Stomach smooth muscle (tissue), 2 donors: ENCODE data around the gene CDHR5.

Source experiments
- H3K27ac ChIP-seq: one replicate; pipeline ENCODE4 v1.7.0; 2013; ENCODE audit warnings: mild to moderate bottlenecking, low read length, inconsistent platforms
- H3K27me3 ChIP-seq, 2 donors: one replicate each; pipeline ENCODE4 v1.7.0; 2013; ENCODE audit warnings: low read length in 2 of 2; ENCODE audit not compliant: insufficient read depth in 2 of 2, control insufficient read depth in 1 of 2
- H3K36me3 ChIP-seq, 2 donors: one replicate each; pipeline ENCODE4 v1.7.0; 2013; ENCODE audit warnings: low read length in 2 of 2; ENCODE audit not compliant: control insufficient read depth in 2 of 2, insufficient read depth in 2 of 2
- H3K4me1 ChIP-seq: one replicate; pipeline ENCODE4 v1.7.0; 2013; ENCODE audit warnings: low read length; ENCODE audit not compliant: control insufficient read depth, insufficient read depth
- H3K4me3 ChIP-seq, 2 donors: one replicate each; pipeline ENCODE4 v1.7.0; 2013; ENCODE audit warnings: low read length in 2 of 2
- H3K9ac ChIP-seq, 2 donors: one replicate each; pipeline ENCODE4 v1.7.0; 2013; ENCODE audit warnings: low read length in 2 of 2, mild to moderate bottlenecking in 1 of 2
- H3K9me3 ChIP-seq, 2 donors: one replicate each; pipeline ENCODE4 v1.7.0; 2013; ENCODE audit warnings: low read length in 2 of 2; ENCODE audit not compliant: control insufficient read depth in 2 of 2
- donor health status: healthy.
- donor health status: Pancreatic carcinoma.

CDHR5 gene

DNA sequence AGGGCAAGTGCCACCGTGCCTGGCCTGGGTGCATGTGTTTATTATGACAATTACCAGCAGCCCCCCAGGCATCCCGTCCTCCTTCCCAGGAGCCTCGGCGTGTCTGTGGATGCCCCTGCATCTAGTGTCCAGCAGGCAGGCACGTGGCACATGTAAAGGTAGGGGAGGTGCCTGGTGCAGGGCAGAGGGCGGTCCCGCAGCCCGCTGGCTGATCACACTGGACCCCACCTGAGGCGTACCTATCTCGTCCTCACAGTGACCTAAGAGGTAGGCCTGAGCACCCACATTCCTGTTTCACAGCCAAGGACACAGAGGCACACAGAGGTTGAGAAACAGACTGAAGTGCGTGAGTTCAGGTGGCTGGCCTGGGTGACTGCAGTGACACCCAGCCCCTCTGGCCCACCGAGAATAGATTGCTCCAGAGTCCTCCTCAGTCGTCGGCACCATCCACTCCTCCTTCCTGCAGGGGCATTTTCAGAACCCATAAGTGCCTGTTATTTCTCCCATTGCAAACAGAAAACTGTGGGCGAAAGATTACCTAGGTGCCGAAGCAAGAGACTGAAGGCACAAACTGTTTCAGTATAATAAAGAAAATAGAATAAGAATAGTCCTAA, 51.5 kb downstream of the CDHR5 start:
- Histone ChIP-seq H3K4me3 (no peak overlapping the region), H3K27ac (no peak overlapping the region), H3K27me3 (peaks cover 0 to 2% of the 10 kb centered on the region in 2 donors), H3K9ac (no peak overlapping the region), H3K36me3 (no peaks in the 10 kb centered on the region), H3K9me3 (no peaks in the 10 kb centered on the region), H3K4me1 (peaks cover 33% of the 10 kb centered on the region)

DNA sequence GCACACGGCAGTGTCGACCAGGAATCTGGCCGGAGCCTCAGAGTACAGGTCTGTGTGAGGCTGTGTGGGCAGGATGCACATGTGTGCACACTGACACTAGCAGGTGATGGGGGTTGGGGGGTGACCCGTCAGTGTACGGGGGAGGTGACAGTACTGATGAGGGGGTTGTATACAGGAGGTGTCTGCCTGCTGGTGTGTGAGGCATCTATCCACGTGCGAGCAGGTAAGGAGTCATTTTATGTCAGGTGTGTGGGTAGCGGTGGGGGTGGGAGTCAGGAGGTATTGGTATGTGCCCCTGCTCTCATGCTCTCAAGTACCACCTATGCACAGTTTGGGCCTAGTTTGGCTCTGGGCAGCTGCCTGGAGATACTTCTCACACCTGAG, 53.0 kb downstream of the CDHR5 start:
- peaks cover 30% of the 10 kb centered on the region for H3K4me1 ChIP-seq
- H3K9ac ChIP-seq, result no peak overlapping the region
- H3K27ac ChIP-seq, result no peak overlapping the region
- H3K4me3 ChIP-seq, result no peak overlapping the region
- H3K9me3 ChIP-seq, result no peaks in the 10 kb centered on the region
- H3K27me3 ChIP-seq, result peaks cover 0 to 2% of the 10 kb centered on the region in 2 donors
- H3K36me3 ChIP-seq, result no peaks in the 10 kb centered on the region

DNA sequence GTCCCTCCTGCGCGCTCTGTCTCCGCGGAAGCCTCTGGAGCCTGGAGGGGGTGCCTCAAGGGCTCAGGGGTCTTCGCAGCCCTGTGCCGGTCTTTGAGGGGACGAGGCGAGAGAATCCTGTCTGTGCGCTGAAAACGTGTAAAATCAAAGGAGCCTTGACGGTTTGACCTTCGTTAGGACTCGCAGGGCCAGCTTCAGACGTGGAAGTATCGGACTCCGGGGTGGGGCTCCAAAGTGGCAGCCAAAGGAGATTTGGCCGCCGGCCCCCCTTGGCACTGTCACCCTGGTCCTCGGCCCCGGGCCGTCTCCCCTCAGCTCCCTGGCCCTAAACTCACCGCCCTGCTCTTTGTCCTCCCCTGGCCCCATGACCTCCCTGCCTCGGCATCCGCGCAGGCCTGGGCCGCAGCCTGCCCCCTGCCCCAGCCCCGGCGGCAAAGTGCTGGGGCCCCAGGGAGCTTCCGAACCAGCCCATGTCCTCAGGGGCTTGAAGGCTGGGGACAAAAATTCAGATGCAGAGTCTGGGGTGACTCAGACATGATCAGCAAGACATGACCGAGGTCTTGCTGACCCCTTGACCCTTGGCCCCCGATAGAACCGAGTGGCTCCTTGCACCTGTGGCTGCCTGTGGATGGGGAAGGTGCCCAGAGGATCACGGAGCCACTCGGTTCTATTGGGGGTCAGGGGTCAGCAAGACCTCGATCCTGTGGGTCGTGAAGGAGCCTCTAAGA, 55.4 kb downstream of the CDHR5 start:
- Histone ChIP-seq H3K4me3 (peak overlapping the region; percentile 35 to 73), H3K4me1 (peaks cover 21% of the 10 kb centered on the region), H3K9ac (peak overlapping the region; percentile 62 to 73), H3K27ac (peak overlapping the region; percentile 58), H3K27me3 (no peaks in the 10 kb centered on the region), H3K9me3 (no peaks in the 10 kb centered on the region), H3K36me3 (no peaks in the 10 kb centered on the region)

DNA sequence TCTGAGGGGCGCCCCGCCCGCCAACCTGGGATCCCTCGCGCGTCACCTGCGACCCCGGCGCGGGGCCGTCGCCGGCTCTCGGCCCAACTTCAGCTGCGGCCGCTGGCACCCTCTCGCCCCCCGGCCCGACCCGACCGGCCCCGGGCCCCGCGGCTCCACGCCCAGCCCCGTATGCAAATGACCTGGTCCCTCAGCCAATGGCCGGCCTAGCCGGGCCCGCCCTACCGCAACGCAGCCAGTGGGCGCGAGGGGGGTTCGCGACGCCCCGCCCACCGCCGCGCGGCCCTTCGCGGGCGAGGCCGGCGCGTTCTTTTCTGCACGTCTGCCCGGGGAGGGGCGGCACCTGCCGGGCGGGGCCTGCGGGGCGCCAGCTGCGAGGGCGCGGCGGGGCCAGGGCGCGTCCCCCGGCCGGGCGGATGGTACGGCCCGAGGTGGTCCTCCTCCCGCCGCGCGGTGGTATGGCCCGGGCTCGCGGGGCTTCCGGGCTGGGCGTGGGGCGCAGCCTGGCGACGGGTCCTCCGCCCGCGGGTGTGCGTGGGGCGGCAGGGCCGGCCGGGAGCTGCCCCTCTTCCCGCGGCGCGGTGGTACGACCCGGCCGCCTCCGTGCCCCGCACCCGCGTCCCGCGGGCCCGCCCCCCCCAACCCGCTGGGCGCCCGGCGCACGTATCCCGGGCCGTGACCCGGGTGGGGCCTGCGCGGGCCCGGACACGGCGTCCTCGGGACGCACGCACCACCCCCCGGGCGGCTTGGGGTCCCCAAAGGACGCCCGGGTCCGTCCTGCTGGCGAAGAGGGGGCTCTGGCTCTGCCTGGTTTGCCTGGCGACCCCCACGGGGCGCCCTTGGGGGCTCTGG, 56.2 kb downstream of the CDHR5 start:
- peak overlapping the region; percentile 62 to 73 for H3K9ac ChIP-seq
- H3K4me3 ChIP-seq, result peak overlapping the region; percentile 35 to 73
- H3K27ac ChIP-seq, result peak overlapping the region; percentile 58
- no peaks in the 10 kb centered on the region for H3K36me3 ChIP-seq
- no peaks in the 10 kb centered on the region for H3K9me3 ChIP-seq
- H3K4me1 ChIP-seq, result peaks cover 20% of the 10 kb centered on the region
- H3K27me3 ChIP-seq, result no peaks in the 10 kb centered on the region

DNA sequence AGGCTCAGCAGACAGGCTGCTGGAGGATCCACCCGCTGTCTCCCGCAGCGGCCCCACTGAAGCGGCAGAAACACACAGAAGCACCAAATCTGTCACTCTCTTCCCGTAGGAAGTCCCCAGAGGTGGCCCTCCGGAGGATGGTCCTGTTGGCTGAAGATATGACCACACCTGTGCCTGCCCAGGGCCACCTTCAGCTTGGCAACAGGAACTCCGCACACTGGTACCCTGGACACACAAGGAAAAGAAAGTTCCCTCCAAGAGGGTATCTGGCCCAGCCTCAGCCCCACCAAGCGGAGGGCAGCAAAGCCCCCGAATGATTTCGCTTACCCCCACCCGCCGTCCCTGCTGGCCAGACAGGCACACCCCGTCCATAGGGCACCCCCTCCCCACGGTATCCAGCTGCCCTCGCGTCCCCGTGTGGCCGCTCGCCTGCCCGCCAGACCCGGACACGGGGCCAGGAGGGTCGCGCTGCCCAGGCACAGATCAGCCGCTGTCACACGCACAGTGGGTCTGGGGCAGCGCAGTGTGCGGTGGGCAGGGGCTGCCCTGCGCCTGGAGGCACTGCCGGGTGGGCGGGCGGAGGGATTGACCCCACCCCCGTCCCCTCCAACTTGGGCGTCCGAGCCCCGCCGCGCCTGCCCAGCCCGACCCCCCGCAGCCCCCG, 57.0 kb downstream of the CDHR5 start:
- H3K4me1 ChIP-seq, result peaks cover 20% of the 10 kb centered on the region
- peak overlapping the region; percentile 35 to 73 for H3K4me3 ChIP-seq
- peak overlapping the region; percentile 29 to 48 for H3K9ac ChIP-seq
- H3K27me3 ChIP-seq, result no peaks in the 10 kb centered on the region
- no peaks in the 10 kb centered on the region for H3K9me3 ChIP-seq
- H3K36me3 ChIP-seq, result no peaks in the 10 kb centered on the region
- no peak overlapping the region for H3K27ac ChIP-seq

DNA sequence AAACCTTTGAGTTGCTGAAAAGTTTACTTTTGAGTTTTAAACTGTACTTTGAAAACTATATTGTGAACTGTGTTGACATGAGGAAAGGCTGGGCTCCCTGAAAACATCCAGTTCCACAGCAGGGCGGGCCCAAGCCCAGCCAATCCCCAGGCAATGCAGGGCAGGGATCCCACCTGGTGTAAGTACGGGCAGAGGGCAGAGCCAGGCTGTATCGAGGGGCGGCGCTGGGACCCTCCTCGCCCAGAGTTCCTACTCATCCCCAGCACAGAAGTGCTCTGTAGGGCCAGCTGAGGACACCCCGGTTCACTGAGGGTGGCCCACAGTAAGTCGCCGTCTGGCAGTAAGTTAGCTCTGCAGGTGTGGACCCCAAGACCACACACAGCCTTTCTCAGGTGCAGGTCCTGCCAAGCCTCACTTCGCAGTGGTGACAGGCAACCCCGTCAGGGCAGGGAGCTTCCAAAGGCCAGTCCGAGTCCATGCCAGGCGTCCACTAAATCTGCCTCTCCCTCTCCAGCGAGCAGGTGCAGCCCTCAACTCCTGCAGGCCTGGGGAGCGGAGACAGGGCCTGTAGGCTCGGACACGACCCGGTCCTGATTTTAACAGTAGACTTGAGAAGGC, 57.6 kb downstream of the CDHR5 start:
- peaks cover 20% of the 10 kb centered on the region for H3K4me1 ChIP-seq
- H3K4me3 ChIP-seq, result peak overlapping the region in 1 of 2 donors; percentile 73
- no peaks in the 10 kb centered on the region for H3K27me3 ChIP-seq
- H3K27ac ChIP-seq, result no peak overlapping the region
- no peak overlapping the region for H3K9ac ChIP-seq
- no peaks in the 10 kb centered on the region for H3K9me3 ChIP-seq
- no peaks in the 10 kb centered on the region for H3K36me3 ChIP-seq
